H9 (cell line): ENCODE data around the gene GCK. TPM values are rescaled to one million over a fixed set of nuclear protein-coding genes. Genes with fewer than 3 reads are reported as not detected.

ENCODE experiments used
- DNase-seq: peaks from one replicate; pipeline ENCODE4 v3.0.0-alpha.2; 2017
- H2AFZ ChIP-seq: one replicate; pipeline ENCODE4 v1.6.1; 2013; ENCODE audit warnings: mild to moderate bottlenecking, low read length, control low read depth, moderate library complexity
- H2AK5ac ChIP-seq: 2 replicates; pipeline ENCODE4 v1.6.1; 2013; ENCODE audit warnings: low read length, control low read depth, mixed read lengths; ENCODE audit not compliant: insufficient read length
- H2BK120ac ChIP-seq: one replicate; pipeline ENCODE4 v1.6.1; 2013; ENCODE audit warnings: low read depth, mild to moderate bottlenecking, low read length, control low read depth, inconsistent platforms; ENCODE audit not compliant: poor library complexity, severe bottlenecking
- H2BK12ac ChIP-seq: 2 replicates; pipeline ENCODE4 v1.6.1; 2013; ENCODE audit warnings: low read length, control low read depth, mixed read lengths, low read depth; ENCODE audit not compliant: insufficient read length
- H2BK15ac ChIP-seq: 2 replicates; pipeline ENCODE4 v1.6.1; 2013; ENCODE audit warnings: low read depth, low read length, control low read depth
- H2BK20ac ChIP-seq: one replicate; pipeline ENCODE4 v1.6.1; 2013; ENCODE audit warnings: low read depth, mild to moderate bottlenecking, low read length, control low read depth, inconsistent platforms; ENCODE audit not compliant: poor library complexity, severe bottlenecking
- H2BK5ac ChIP-seq: 2 replicates; pipeline ENCODE4 v1.6.1; 2013; ENCODE audit warnings: low read length, control low read depth, mixed read lengths; ENCODE audit not compliant: insufficient read length
- H3K14ac ChIP-seq: 2 replicates; pipeline ENCODE4 v1.6.1; 2013; ENCODE audit warnings: low read length, control low read depth; ENCODE audit not compliant: insufficient read depth
- H3K18ac ChIP-seq: 2 replicates; pipeline ENCODE4 v1.6.1; 2013; ENCODE audit warnings: low read depth, mild to moderate bottlenecking, mixed read lengths, low read length, control low read depth; ENCODE audit not compliant: insufficient read length
- H3K23ac ChIP-seq: 2 replicates; pipeline ENCODE4 v1.6.1; 2013; ENCODE audit warnings: low read length, control low read depth, mixed read lengths, low read depth; ENCODE audit not compliant: insufficient read length
- H3K23me2 ChIP-seq: 2 replicates; pipeline ENCODE4 v1.6.1; 2013; ENCODE audit warnings: low read depth, mild to moderate bottlenecking, mixed read lengths, low read length, control low read depth; ENCODE audit not compliant: insufficient read length, poor library complexity, severe bottlenecking
- H3K27ac ChIP-seq: 2 replicates; pipeline ENCODE4 v1.5.1; 2013; ENCODE audit warnings: low read length, control low read depth, mixed read lengths, low read depth; ENCODE audit not compliant: insufficient read length
- H3K27me3 ChIP-seq: 2 replicates; pipeline ENCODE4 v1.6.1; 2013; ENCODE audit warnings: low read length, control low read depth, inconsistent platforms; ENCODE audit not compliant: insufficient read depth
- H3K4ac ChIP-seq: 2 replicates; pipeline ENCODE4 v1.6.1; 2013; ENCODE audit warnings: low read depth, mild to moderate bottlenecking, control low read depth, inconsistent platforms, low read length, moderate library complexity
- H3K4me1 ChIP-seq: 2 replicates; pipeline ENCODE4 v1.6.1; 2013; ENCODE audit warnings: low read length, control low read depth, inconsistent platforms; ENCODE audit not compliant: insufficient read depth
- H3K4me2 ChIP-seq: 2 replicates; pipeline ENCODE4 v1.6.1; 2013; ENCODE audit warnings: low read length, control low read depth, mixed read lengths; ENCODE audit not compliant: insufficient read length, insufficient read depth
- H3K56ac ChIP-seq: 2 replicates; pipeline ENCODE4 v1.6.1; 2013; ENCODE audit warnings: low read depth, mild to moderate bottlenecking, mixed read lengths, low read length, control low read depth; ENCODE audit not compliant: insufficient read length
- H3K79me1 ChIP-seq: 2 replicates; pipeline ENCODE4 v1.6.1; 2013; ENCODE audit warnings: low read depth, mild to moderate bottlenecking, moderate library complexity, low read length, control low read depth, inconsistent platforms; ENCODE audit not compliant: insufficient read depth, poor library complexity, severe bottlenecking
- H3K79me2 ChIP-seq: 2 replicates; pipeline ENCODE4 v1.6.1; 2013; ENCODE audit warnings: low read length, control low read depth, inconsistent platforms; ENCODE audit not compliant: insufficient read depth
- H3K9ac ChIP-seq: 2 replicates; pipeline ENCODE4 v1.6.1; 2013; ENCODE audit warnings: low read length, control low read depth, mixed read lengths; ENCODE audit not compliant: insufficient read length; ENCODE audit errors: extremely low read depth
- H3K9me3 ChIP-seq: one replicate; pipeline ENCODE4 v1.6.1; 2013; ENCODE audit warnings: low read depth, low read length, inconsistent platforms; ENCODE audit not compliant: control insufficient read depth
- H3T11ph ChIP-seq: one replicate; pipeline ENCODE4 v1.6.1; 2013; ENCODE audit warnings: mild to moderate bottlenecking, low read length, control low read depth, inconsistent platforms
- H4K20me1 ChIP-seq: one replicate; pipeline ENCODE4 v1.6.1; 2013; ENCODE audit not compliant: control insufficient read depth, insufficient read length, insufficient read depth
- H4K5ac ChIP-seq: 2 replicates; pipeline ENCODE4 v1.6.1; 2013; ENCODE audit warnings: low read depth, mild to moderate bottlenecking, mixed read lengths, low read length, control low read depth; ENCODE audit not compliant: insufficient read length
- H4K8ac ChIP-seq: replicated peaks from 2 replicates; pipeline ENCODE4 v1.6.1; 2013; ENCODE audit warnings: low read length, control low read depth, mixed read lengths, low read depth; ENCODE audit not compliant: insufficient read length
- H4K91ac ChIP-seq: 2 replicates; pipeline ENCODE4 v1.6.1; 2013; ENCODE audit warnings: low read depth, mild to moderate bottlenecking, moderate library complexity, mixed read lengths, low read length, control low read depth; ENCODE audit not compliant: insufficient read length
- H3K27ac Mint-ChIP-seq, 3 experiments: 2 replicates in 2 of 3; 3 replicates in 1 of 3; pipeline ENCODE4 v1.8.0; 2020 to 2021; ENCODE audit warnings: mixed read lengths in 3 of 3, mild to moderate bottlenecking in 1 of 3, moderate library complexity in 1 of 3
- H3K27me3 Mint-ChIP-seq: 2 replicates; pipeline ENCODE4 v1.8.0; 2021; ENCODE audit warnings: low read depth, mild to moderate bottlenecking, moderate library complexity, mixed read lengths
- H3K36me3 Mint-ChIP-seq, 3 experiments: 2 replicates in 2 of 3; 3 replicates in 1 of 3; pipeline ENCODE4 v1.8.0; 2020 to 2021; ENCODE audit warnings: low read depth in 3 of 3, mixed read lengths in 3 of 3; ENCODE audit not compliant: insufficient read depth in 1 of 3
- H3K4me1 Mint-ChIP-seq, 2 experiments: 2 replicates each; pipeline ENCODE4 v1.8.0; 2020; ENCODE audit warnings: mixed read lengths in 2 of 2
- H3K4me3 Mint-ChIP-seq, 2 experiments: 2 replicates in 1 of 2; 3 replicates in 1 of 2; pipeline ENCODE4 v1.8.0; 2020 to 2021; ENCODE audit warnings: mild to moderate bottlenecking in 2 of 2, mixed read lengths in 2 of 2, moderate library complexity in 1 of 2
- H3K9me3 Mint-ChIP-seq, 2 experiments: 2 replicates in 1 of 2; 3 replicates in 1 of 2; pipeline ENCODE4 v1.8.0; 2020; ENCODE audit warnings: mild to moderate bottlenecking in 2 of 2, mixed read lengths in 2 of 2, moderate library complexity in 1 of 2
- WGBS: extraction: QIAGEN DNeasy Blood & Tissue Kit; methylation state at CpG from one replicate; pipeline ENCODE4 v1.1.7; 2013; ENCODE audit warnings: missing lambda C conversion rate, low lambda C conversion rate, mixed read lengths; ENCODE audit not compliant: insufficient read length; ENCODE audit errors: extremely low coverage; 5-methylcytosine and 5-hydroxymethylcytosine counted together
- total RNA-seq: library from RNA; stranded (reverse); gene quantifications from 2 replicates; pipeline ENCODE4 v1.2.1, GENCODE V29; 2021
- TF ChIP-seq, protein P1 (sequence below): fragments of 200-600 bp; sonication (generic); conservative IDR thresholded peaks from 3 replicates; pipeline ENCODE4 v1.8.0; 2021; ENCODE audit warnings: antibody characterized with exemption, mild to moderate bottlenecking

GCK gene
- total RNA-seq, 1 experiment from 2014 or later: 0.98 TPM

DNA sequence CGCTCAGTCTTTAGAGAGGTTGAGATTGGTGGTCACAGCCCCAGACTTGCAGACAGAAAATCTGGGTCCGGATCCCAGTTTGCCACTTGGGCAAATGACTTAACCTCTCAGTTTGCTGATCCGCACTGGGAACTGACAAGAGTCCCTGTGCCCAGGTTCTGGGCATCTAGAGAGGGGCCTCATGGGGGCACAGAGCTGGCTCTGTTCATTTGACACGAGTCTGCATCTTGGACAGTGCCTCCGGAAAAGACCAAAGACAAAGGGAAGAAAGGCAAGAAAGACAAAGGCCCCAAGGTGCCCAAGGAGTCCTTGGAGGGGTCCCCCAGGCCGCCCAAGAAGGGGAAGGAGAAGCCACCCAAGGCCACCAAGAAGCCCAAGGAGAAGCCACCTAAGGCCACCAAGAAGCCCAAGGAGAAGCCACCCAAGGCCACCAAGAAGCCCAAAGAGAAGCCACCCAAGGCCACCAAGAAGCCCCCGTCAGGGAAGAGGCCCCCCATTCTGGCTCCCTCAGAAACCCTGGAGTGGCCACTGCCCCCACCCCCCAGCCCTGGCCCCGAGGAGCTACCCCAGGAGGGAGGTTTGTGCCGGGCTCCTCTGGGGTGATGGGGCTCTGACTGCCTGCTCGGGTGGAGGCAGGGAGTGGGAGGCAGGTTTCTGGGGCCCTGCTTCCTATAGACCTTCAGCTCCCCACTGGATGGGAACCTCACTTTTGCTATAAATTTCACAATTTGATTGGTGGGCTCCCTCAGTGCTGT lies 82.8 kb downstream of the GCK start:
- H3K4me2 ChIP-seq: no peak overlapping the region
- H3K27ac Mint-ChIP-seq: no peak overlapping the region

More for the DNA sequence above, 82.8 kb downstream of the GCK start:
- Histone ChIP-seq H4K91ac (no peak overlapping the region), H3K27me3 (no peaks in the 10 kb centered on the region; the same call in 1 of the 2 replicates), H3T11ph (no peak overlapping the region), H3K18ac (no peak overlapping the region), H2BK120ac (no peak overlapping the region), H3K27ac (no peak overlapping the region), H3K9ac (no peak overlapping the region), H3K23me2 (peaks cover 10% of the 10 kb centered on the region), H3K4ac (no peak overlapping the region), H3K79me1 (no peaks in the 10 kb centered on the region), H3K56ac (no peak overlapping the region), H4K8ac (no peak overlapping the region), H2BK5ac (no peak overlapping the region), H3K4me1 (no peaks in the 10 kb centered on the region; the same call in 1 of the 2 replicates), H3K23ac (no peak overlapping the region), H4K5ac (no peak overlapping the region), H4K20me1 (no peaks in the 10 kb centered on the region), H3K79me2 (no peaks in the 10 kb centered on the region), H3K14ac (no peak overlapping the region), H2AK5ac (no peak overlapping the region), H3K9me3 (no peaks in the 10 kb centered on the region), H2AFZ (no peak overlapping the region), H2BK12ac (no peak overlapping the region), H2BK15ac (no peak overlapping the region), H2BK20ac (no peak overlapping the region)
- peaks cover 11 to 15% of the 10 kb centered on the region in 2 experiments for H3K4me1 Mint-ChIP-seq
- TF ChIP-seq, protein P1, sequence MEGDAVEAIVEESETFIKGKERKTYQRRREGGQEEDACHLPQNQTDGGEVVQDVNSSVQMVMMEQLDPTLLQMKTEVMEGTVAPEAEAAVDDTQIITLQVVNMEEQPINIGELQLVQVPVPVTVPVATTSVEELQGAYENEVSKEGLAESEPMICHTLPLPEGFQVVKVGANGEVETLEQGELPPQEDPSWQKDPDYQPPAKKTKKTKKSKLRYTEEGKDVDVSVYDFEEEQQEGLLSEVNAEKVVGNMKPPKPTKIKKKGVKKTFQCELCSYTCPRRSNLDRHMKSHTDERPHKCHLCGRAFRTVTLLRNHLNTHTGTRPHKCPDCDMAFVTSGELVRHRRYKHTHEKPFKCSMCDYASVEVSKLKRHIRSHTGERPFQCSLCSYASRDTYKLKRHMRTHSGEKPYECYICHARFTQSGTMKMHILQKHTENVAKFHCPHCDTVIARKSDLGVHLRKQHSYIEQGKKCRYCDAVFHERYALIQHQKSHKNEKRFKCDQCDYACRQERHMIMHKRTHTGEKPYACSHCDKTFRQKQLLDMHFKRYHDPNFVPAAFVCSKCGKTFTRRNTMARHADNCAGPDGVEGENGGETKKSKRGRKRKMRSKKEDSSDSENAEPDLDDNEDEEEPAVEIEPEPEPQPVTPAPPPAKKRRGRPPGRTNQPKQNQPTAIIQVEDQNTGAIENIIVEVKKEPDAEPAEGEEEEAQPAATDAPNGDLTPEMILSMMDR: no peak
- no peak for DNase-seq
- no peaks in the 10 kb centered on the region for H3K9me3 Mint-ChIP-seq
- no peak overlapping the region for H3K4me3 Mint-ChIP-seq
- peaks cover 29% of the 10 kb centered on the region for H3K27me3 Mint-ChIP-seq
- WGBS: no CpG with 5 or more reads among the region's 10 CpGs
- peaks cover 2 to 13% (median 11%) of the 10 kb centered on the region in 3 experiments; a peak in 5 of 7 replicates for H3K36me3 Mint-ChIP-seq
